Fibroblast of pulmonary artery (primary cell): ENCODE data around the gene CHST15.

Source experiments
- DNase-seq: peaks from one replicate; pipeline ENCODE4 v3.0.0-alpha.2; 2010; ENCODE audit warnings: low read depth
- H3K4me3 ChIP-seq: replicated peaks from 2 replicates; pipeline ENCODE4 v1.5.1; 2011; ENCODE audit warnings: low read depth, mild to moderate bottlenecking, control low read depth, low read length, moderate library complexity
- TF ChIP-seq, protein P1 (sequence below): IDR thresholded peaks from 2 replicates; pipeline ENCODE4 v1.5.1; 2011; ENCODE audit warnings: mild to moderate bottlenecking, control low read depth, low read length, inconsistent platforms; ENCODE audit errors: missing control alignments

Gene CHST15

GRCh38 chr10:124044143-124044862 is 49.1 kb downstream of the CHST15 start:
- TF ChIP-seq, protein P1, sequence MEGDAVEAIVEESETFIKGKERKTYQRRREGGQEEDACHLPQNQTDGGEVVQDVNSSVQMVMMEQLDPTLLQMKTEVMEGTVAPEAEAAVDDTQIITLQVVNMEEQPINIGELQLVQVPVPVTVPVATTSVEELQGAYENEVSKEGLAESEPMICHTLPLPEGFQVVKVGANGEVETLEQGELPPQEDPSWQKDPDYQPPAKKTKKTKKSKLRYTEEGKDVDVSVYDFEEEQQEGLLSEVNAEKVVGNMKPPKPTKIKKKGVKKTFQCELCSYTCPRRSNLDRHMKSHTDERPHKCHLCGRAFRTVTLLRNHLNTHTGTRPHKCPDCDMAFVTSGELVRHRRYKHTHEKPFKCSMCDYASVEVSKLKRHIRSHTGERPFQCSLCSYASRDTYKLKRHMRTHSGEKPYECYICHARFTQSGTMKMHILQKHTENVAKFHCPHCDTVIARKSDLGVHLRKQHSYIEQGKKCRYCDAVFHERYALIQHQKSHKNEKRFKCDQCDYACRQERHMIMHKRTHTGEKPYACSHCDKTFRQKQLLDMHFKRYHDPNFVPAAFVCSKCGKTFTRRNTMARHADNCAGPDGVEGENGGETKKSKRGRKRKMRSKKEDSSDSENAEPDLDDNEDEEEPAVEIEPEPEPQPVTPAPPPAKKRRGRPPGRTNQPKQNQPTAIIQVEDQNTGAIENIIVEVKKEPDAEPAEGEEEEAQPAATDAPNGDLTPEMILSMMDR, result no peak
- H3K4me3 ChIP-seq, result no peak overlapping the region
- no peak for DNase-seq

- no peak overlapping the region for H3K4me3 ChIP-seq
- no peak for DNase-seq
- TF ChIP-seq, protein P1, result no peak
These were observed 49.9 kb downstream of the CHST15 start for GRCh38 chr10:124043310-124044142.

DNA sequence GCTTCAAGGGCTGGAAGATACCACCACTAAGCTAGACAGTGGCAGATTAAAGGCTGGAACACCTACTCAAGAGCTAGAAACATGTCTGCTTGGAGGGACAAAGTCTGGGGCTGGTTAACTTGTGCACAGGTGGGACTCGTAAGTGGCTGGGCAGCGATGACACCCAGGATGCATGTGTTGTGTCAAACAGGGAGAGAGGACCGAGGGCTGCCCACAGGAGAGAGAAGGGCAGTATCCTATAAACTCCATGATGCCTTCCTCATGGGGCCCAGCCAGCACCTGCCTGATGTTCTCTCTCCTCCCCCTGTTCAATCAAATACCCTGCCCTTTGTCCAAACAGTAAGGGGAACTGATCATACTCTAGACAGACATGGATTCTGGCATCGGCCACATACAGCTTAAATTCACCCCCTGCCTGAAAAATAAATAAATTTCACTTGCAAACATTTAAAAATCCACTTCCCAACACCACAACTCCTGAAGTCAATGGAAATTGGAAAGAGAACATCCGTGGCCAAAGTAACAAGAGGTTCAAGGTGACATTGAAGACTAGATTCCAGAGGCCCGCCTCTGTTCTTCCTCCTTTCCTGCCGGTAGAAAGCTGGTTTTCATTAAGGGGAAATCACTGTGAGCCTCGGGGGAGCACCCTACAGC is 50.6 kb downstream of the CHST15 start:
- no peak for DNase-seq
- TF ChIP-seq, protein P1, result no peak
- H3K4me3 ChIP-seq, result no peak overlapping the region

- no peak overlapping the region for H3K4me3 ChIP-seq
- TF ChIP-seq, protein P1, result no peak
- DNase-seq, result no peak
These were observed 51.5 kb downstream of the CHST15 start for GRCh38 chr10:124041675-124042445.

- H3K4me3 ChIP-seq, result no peak overlapping the region
- no peak for DNase-seq
- TF ChIP-seq, protein P1, result no peak
These were observed 52.8 kb downstream of the CHST15 start for GRCh38 chr10:124040451-124041188.

DNA sequence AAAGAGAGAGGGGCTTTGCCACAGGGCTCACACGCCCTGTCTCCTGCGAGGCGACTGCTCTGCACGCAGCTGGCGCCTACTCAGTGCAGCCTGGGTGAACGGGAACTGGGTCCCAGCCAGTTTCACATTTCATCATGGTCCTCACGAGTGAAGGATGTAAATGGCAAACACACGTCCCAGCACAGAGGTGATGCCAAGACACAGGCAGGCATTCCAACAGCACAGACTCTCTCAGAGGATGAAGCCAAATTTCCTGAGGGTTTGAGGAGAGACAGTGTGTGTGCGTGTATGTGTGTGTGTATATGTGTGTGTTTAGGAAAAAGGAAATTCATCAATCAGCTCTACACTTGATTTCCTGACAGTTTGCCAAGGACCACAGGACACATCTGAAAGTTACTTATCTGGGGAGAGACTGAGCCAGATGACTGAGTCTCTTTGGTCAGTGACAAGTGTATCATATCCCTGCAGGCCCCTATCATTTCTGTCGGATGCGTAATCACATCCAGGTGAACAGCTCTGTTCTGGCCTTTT is 53.9 kb downstream of the CHST15 start:
- DNase-seq, result no peak
- H3K4me3 ChIP-seq, result no peak overlapping the region
- TF ChIP-seq, protein P1, result no peak
